ENCODE measurements around the gene CBR4.

- TF ChIP-seq CTCF (conservative IDR thresholded peaks at IDR 0.05 in 1 of 2, IDR thresholded peaks at IDR 0.05 in 1 of 2; ENCODE audit: extremely low read depth in 1 of 2, insufficient read depth in 1 of 2, low read depth in 1 of 2, low read length in 2 of 2) (no peak), EZH2 (IDR thresholded peaks at IDR 0.05; ENCODE audit: borderline replicate concordance, low read length) (no peak)
These were observed 64.8 kb downstream of the CBR4 start for GRCh38 chr4:168945291-168945690.

Measured in mammary epithelial cell (primary cell).